ENCODE data around the gene PEX14.

The PEX14 gene

DNA sequence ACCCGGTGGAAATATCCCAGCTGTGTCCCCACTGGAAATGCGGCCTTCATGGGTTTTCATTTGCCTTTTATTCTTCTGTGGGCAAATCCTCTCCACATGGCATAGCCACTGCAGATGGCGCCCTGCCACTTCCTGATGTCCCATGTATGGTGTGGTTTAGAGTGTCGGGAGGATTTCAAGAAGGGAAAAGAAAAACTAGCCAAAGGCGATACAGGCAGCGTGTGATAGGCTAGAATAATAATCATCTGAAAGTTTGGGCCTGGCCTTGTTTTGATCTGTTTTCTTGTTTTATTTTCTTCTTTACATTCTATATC, 123.6 kb downstream of the PEX14 start:
- DNase-seq: no peak

GRCh38 chr1:10599194-10599861, 124.6 kb downstream of the PEX14 start:
- DNase-seq: no peak

- no peak for DNase-seq
These were observed 126.8 kb downstream of the PEX14 start for GRCh38 chr1:10601342-10602070.

GRCh38 chr1:10602936-10603335, 128.2 kb downstream of the PEX14 start:
- no peak for DNase-seq

DNA sequence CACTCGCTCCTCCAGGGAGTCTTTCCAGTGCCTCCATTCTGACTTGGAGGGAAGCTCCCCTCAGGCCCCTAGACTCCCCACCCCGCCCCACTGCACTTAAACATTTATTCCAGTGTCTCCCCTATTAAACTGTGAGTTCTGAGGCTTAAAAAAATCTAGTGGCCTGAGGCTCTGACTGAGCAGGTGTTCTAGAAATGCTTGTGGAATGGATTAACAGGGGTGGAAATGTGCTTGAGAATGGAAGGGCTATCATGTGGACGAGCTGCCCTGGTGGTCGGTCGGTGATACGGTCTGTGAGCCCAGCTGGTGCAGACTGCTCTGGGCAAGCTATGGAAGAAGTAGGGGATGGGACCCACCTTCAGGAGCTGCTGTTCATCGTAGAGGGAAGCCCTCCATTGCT, 130.2 kb downstream of the PEX14 start:
- no peak for DNase-seq

DNA sequence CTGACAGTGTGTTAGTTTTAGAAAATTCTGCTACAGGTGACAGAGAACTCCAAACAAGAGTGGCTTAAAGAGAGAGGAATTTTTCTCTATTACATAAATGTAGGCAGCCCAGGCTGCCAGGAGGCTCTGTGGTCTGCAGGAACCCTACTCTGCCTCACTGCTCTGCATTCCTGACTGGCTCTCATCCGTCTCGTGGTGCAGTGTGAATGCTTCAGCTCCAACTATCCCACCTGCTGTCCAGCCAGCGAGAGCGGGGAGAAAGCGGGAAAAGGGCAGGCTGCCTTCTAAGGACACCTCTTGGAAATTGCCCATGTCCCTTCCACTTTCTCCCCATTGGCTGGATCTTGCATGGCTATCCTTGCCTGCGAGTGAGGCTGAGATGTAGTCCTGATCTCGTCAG, 131.3 kb downstream of the PEX14 start:
- no peak for DNase-seq

DNA sequence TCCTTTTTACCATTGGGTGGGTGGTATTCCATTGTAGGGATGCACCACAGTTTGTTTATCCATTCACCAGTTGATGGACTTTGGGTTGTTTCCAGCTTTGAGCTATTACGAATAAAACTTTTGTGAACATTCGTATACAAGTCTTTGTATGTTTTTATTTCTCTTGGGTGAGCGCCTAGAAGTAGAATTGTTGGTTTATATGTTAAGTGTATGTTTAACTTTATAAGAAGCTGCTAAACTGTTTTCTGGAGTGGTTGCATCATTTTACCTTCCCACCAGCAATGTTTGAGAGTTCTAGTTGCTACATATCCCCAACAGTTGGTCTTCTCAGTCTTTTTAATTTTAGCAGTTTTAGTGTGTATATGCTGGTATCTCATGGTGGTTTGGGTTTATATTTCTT, 132.5 kb downstream of the PEX14 start:
- DNase-seq: no peak

- no peak for DNase-seq
These were observed 133.9 kb downstream of the PEX14 start for GRCh38 chr1:10608690-10609089.

DNA sequence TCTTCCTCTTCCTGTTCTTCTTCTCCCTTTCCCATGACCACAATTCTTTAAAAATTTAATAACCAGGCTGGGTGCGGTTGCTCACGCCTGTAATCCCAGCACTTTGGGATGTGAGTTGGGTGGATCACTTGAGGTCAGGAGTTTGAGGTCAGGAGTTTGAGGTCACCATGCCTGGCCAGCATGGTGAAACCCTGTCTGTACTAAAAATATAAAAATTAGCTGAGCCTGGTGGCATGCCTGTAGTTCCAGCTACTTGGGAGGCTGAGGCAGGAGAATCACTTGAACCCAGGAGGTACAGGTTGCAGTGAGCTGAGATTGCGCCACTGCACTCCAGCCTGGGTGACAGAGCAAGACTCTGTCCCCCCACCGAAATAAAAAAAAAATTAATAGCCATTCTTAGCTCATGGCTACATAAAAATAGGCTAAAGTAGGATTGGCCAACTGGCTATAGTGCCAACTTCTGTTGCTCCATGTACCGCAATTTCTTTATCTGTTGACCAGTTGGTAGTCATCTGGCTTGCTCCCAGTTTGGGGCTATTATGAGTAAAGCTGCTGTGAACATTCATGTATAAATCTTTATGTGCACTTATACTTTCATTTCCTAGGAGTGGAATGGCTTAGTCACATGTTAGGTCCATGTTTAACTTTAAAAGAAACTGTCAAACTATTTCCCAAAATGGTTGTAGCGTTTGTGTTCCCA, 136.3 kb downstream of the PEX14 start:
- no peak for DNase-seq

- DNase-seq: no peak
These were observed 137.8 kb downstream of the PEX14 start for GRCh38 chr1:10612436-10613160.

DNA sequence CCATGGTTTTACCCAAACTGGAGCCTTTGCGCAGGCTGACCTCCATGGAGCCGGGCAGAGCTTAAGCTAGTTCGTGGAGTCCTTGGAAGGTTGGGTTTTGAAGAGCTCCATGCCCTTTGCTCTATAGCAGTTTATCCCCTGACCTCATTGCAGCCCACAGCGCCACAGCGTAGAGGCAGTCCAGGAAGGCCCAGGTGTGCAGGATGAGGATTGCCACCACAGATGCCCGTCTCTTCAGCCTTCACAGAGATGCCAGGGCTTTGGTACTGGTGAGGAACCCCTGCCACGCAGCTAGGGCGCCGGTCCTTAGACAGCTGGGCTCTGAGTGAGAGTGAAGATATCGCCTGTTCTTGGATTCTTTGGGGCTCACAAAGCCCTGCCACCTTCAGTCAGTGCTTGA, 138.6 kb downstream of the PEX14 start:
- DNase-seq: no peak

- DNase-seq: no peak
These were observed 139.1 kb downstream of the PEX14 start for GRCh38 chr1:10613861-10614260.

DNA sequence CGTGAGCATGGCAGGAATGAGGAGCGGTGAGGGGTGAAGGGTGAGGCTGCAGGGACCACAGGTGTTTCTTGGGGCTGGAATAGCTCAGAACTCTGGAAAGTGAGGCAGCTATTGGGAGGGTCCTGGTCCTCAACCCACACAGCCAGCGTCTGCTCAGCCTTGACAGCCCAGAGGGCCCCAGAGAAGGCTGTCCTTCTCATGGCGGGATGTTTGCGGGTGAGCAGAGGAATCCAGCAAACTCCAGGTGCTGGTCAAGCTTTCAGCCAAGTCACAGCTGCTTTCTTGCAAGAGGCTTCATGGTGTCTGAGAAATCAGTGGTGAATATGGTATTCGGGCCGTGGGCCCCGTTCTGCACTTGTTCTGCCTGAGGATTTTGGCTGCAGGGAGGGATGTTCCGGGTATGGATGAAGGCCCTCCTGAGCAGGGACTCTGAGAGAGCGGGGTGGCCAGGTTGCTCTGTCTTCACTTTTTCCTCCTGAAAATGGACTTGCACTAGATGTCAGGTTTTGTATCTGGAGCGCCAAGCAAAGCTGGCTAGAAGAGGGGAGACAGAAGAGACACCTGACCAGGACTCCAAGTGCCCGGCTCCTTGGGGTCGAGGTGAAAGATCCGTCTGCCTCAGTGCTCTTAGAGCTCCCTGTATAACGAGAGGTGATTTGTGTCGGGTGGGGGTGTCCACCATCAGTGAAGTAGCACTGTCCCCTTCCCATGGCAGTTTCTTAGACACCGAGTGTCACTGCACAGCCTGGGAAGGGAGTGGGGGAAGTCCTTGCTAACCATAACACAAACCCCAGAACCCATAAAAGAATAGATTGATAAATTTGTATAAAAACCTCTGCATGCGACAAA, 139.9 kb downstream of the PEX14 start:
- DNase-seq: no peak

GRCh38 chr1:10615332-10615731, 140.6 kb downstream of the PEX14 start:
- no peak for DNase-seq

DNA sequence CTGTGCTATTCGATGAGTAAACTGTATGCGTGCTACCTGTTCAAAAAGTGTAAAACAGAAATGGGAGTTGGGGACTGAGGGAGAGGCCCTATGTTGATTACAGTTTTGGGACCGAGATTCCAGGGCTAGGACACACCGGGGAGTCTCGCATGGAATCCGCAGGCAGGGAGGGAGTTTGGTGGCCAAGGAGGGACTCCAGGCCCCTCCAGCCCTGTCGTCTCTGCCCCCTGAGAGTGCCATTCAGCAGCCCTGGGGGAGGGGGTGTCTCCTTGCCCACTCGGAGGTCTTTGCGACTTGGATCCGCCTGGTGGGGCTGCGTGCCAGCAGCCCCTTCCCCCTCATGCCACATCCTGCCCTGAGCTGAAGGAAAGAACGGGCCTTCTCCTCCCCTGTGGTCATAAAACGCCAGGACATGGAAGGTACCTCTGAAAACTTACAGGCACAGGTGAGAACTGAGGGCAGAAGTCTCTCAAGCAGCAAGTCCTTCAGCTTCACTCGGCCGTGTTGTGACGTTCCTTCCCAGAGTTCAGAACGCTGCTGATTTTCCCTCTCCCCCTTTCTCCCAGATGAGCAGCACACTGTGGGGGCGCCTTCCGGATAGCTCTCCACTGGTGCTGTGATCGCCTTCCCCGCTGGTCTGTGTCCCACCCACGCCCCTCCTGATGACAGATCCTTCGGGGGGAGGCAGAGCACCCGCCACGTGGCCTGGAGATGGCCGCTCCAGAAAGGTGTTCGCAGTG, 141.4 kb downstream of the PEX14 start:
- DNase-seq: no peak

DNA sequence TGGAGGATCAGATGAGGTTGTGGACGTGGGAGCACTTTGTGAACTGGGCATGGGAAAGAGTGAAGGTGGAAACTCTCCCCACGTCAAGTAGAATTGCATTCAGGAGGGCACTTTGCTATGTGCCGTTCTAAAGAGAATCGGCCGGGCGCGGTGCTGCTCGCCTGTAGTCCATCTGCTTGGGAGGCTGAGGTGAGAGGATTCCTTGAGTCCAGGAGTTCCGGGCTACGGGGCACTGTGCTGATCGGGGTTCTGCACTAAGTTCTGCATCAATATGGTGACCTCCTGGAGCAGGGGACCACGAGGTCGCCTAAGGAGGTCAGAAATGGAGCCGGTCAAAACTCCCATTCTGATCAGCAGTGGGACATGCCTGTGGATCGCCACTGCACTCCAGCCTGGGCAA, 141.9 kb downstream of the PEX14 start:
- DNase-seq: no peak

DNA sequence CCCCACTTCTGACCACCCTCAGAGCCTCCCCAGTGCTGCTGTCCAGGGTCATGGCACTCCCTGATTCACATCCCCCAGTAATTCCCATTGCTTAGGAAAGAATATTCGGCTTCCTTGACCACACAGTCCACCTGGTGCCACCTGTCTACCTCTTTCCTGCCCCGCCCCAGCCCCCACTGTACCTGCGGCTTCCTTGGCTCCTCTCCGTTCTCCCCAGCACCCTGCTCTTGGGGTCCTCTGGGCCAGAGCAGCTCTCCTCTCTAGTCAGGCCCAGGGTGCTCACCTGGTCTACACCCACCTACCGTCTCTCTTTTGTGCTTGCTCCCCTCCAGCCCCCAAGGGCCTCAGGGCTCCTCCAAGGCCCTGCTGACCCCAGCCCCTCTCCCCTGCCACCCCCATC, 142.6 kb downstream of the PEX14 start:
- no peak for DNase-seq

DNA sequence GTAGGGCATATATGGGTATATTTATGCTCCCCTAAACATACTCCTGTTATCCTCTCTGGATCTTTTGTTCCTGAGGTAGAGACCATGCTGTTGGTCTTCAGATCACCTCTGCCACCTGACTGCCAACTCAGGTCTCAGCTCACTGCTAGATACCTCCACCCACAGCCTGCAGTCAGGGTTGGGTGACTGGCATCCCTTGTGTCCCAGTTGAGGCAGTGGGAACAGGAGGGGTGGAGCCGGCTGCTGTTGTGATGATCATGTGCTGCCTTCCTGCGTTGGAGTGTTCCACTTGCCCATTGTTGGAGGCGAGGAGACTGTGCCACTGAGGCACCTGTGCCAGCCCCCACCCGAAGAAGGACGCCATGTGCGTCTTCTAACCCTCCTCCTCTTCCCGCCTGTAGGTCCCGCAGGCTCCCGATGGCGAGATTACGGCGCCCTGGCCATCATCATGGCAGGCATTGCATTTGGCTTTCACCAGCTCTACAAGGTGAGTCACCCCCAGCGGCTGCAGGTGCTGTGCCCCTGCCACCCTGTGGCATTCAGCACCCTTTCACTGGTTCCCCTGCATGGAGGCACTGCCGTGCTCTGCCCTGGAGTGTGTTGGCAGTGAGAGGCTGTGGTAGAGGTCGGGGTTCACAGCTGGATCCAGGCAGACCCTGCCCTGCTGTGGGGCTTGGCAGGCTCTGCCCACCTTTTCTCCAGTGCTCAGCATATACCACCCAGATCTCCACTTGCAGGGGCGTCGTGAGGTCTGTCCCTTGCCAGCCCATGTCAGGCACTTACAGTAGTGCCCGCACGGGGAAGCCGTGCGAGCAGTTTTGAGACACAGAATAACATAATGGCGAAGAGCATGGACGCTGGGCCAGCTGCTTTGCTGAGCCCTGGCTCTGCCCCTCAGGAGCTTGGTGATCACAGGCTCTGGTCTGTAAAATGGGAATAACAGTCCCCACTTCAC, 143.5 kb downstream of the PEX14 start:
- DNase-seq: no peak

GRCh38 chr1:10620776-10621175, 146.0 kb downstream of the PEX14 start:
- no peak for DNase-seq

DNA sequence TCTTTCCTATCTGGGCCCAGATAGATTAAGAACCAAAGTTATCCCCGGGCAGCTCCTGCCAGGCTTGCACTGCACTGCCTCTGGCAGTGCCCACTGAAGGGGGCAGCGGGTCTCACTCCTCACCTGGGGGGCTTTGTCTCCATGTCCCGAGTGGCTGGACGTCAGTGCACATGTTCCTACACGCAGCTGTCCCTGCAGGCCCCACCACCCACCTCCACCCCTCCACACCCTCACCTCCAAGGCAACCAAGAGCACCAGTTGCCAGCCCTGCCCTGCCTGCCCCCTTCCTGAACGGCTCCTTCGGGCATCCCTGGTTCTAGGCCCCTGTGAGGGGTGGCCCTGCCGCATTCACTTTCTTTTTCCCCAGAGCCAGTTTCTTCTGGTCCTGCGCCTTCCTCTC, 147.2 kb downstream of the PEX14 start:
- no peak for DNase-seq
